A549 (cell line): ENCODE data around the gene GBGT1. TPM values are rescaled to one million over a fixed set of nuclear protein-coding genes. Genes with fewer than 3 reads are reported as not detected.

Experiments used
- ATAC-seq, 2 experiments: fragments of 200-7000 bp in 1 of 2; fragments of >200 bp in 1 of 2; cut with Nextera tagmentation in 1 of 2; cut with Tn5 transposase in 1 of 2; 3 replicates each; pipeline versions ENCODE4 v1.8.0 to v1.9.1; 2018 to 2020; ENCODE audit warnings: mild to moderate bottlenecking in 1 of 2, moderate library complexity in 1 of 2
- CTCF ChIA-PET: fragments of 300-600 bp; sonication (Branson Sonifier 250); formaldehyde crosslinking; extraction: SDS; loops from one replicate; lab custom pipeline; 2021; ENCODE audit warnings: antibody characterized with exemption, inconsistent platforms; lab: Yijun Ruan, JAX
- POLR2A ChIA-PET: fragments of 350-600 bp; formaldehyde crosslinking; extraction: SDS; loops from one replicate; lab custom pipeline; 2021; ENCODE audit warnings: antibody characterized with exemption, inconsistent platforms; lab: Yijun Ruan, JAX
- DNase-seq, 2 experiments: peaks; one replicate each; pipeline versions ENCODE4 v3.0.0 to v3.0.0-alpha.2; 2011 to 2016; ENCODE audit warnings: low read depth in 1 of 2, low spot score in 1 of 2
- FAIRE-seq: peaks from 2 replicates; lab custom pipeline; 2011; peaks lifted over from hg19 to GRCh38; lab: Jason Lieb, UNC
- H3K27ac ChIP-seq, 2 experiments: fragments of >200 bp; sonication (Bioruptor Twin); formaldehyde crosslinking; 3 replicates each; pipeline ENCODE4 v1.5.1; 2016 to 2017
- H3K4me1 ChIP-seq: fragments of >200 bp; sonication (Bioruptor Twin); formaldehyde crosslinking; 3 replicates; pipeline ENCODE4 v1.6.1; 2016
- H3K4me2 ChIP-seq: fragments of >200 bp; sonication (Bioruptor Twin); formaldehyde crosslinking; 3 replicates; pipeline ENCODE4 v1.6.1; 2016
- H3K4me3 ChIP-seq: fragments of >200 bp; sonication (Bioruptor Twin); formaldehyde crosslinking; 3 replicates; pipeline ENCODE4 v1.5.1; 2016
- H3K9me3 ChIP-seq: fragments of >200 bp; sonication (Bioruptor Twin); formaldehyde crosslinking; 3 replicates; pipeline ENCODE4 v1.6.1; 2016
- CBX2 ChIP-seq: fragments of 200-600 bp; sonication (generic); IDR thresholded peaks from 2 replicates; pipeline ENCODE4 v1.6.1; 2016; ENCODE audit warnings: low read depth, mild to moderate bottlenecking, borderline replicate concordance
- FOSL2 ChIP-seq, 2 experiments: fragments of 450-650 bp in 1 of 2; fragments of >200 bp in 1 of 2; sonication (Bioruptor Twin) in 1 of 2; formaldehyde crosslinking; IDR thresholded peaks; 2 replicates each; pipeline versions ENCODE4 v1.5.0 to v1.6.1; 2016 to 2020; ENCODE audit warnings: mild to moderate bottlenecking in 1 of 2, moderate library complexity in 1 of 2
- FOXS1 ChIP-seq: fragments of 250-450 bp; sonication (Bioruptor Pico); IDR thresholded peaks from 2 replicates; pipeline ENCODE4 v1.5.0; 2020; ENCODE audit warnings: mild to moderate bottlenecking, moderate library complexity
- HOXB13 ChIP-seq: fragments of 250-450 bp; sonication (Bioruptor Pico); IDR thresholded peaks from 2 replicates; pipeline ENCODE4 v1.5.0; 2020; ENCODE audit warnings: low read depth, mild to moderate bottlenecking, moderate library complexity
- JUN ChIP-seq, 2 experiments: fragments of >200 bp; sonication (Bioruptor Twin); formaldehyde crosslinking; IDR thresholded peaks; 2 replicates in 1 of 2; 3 replicates in 1 of 2; pipeline ENCODE4 v1.6.1; 2016 to 2017
- JUNB ChIP-seq: fragments of >200 bp; sonication (Bioruptor Twin); formaldehyde crosslinking; IDR thresholded peaks from 2 replicates; pipeline ENCODE4 v1.6.1; 2016
- MAZ ChIP-seq: fragments of 150-350 bp; IDR thresholded peaks from 2 replicates; pipeline ENCODE4 v1.6.1; 2014; ENCODE audit warnings: antibody characterized with exemption, low read depth, low read length, borderline replicate concordance
- MYC ChIP-seq: IDR thresholded peaks from 2 replicates; pipeline ENCODE4 v1.6.1; 2012; ENCODE audit warnings: mild to moderate bottlenecking, inconsistent platforms, low read length, improper control_type of control experiment, borderline replicate concordance
- NPAS2 ChIP-seq: fragments of 250-450 bp; sonication (Bioruptor Pico); IDR thresholded peaks from 2 replicates; pipeline ENCODE4 v1.8.0; 2022; ENCODE audit warnings: mild to moderate bottlenecking, moderate library complexity, borderline replicate concordance
- NR3C1 ChIP-seq: fragments of >200 bp; sonication (Bioruptor Twin); formaldehyde crosslinking; IDR thresholded peaks from 3 replicates; pipeline ENCODE4 v1.6.1; 2017
- RAD21 ChIP-seq, 2 experiments: fragments of >200 bp in 1 of 2; sonication (Bioruptor Twin) in 1 of 2; formaldehyde crosslinking in 1 of 2; IDR thresholded peaks in 1 of 2; conservative IDR thresholded peaks in 1 of 2; 2 replicates in 1 of 2; 3 replicates in 1 of 2; pipeline ENCODE4 v1.6.1; 2012 to 2018; ENCODE audit warnings: inconsistent platforms in 1 of 2
- TFCP2L1 ChIP-seq: fragments of 250-450 bp; sonication (Bioruptor Pico); IDR thresholded peaks from 2 replicates; pipeline ENCODE4 v1.5.0; 2021; ENCODE audit warnings: mild to moderate bottlenecking
- ZC3H11A ChIP-seq: fragments of 450-650 bp; IDR thresholded peaks from 2 replicates; pipeline ENCODE4 v1.6.1; 2014; ENCODE audit warnings: antibody characterized with exemption, mild to moderate bottlenecking
- ZNF302 ChIP-seq: fragments of 250-450 bp; sonication (Bioruptor Pico); IDR thresholded peaks from 2 replicates; pipeline ENCODE4 v1.9.0; 2021; ENCODE audit warnings: inconsistent platforms, mild to moderate bottlenecking, moderate library complexity
- ZSCAN20 ChIP-seq: fragments of 250-450 bp; sonication (Bioruptor Pico); IDR thresholded peaks from 2 replicates; pipeline ENCODE4 v1.8.0; 2022; ENCODE audit warnings: mild to moderate bottlenecking, moderate library complexity
- WGBS: methylation state at CpG from one replicate; pipeline ENCODE4 v1.1.6; 2017; ENCODE audit errors: missing lambda C conversion rate; 5-methylcytosine and 5-hydroxymethylcytosine counted together
- polyA plus RNA-seq, 4 experiments: library from polyadenylated mRNA; depleted of rRNA in 3 of 4; stranded (reverse); fragments of >200 nt; fragmentation: RNase III in 1 of 4; extraction: RNeasy Plus Mini Kit Qiagen cat#74134 plus additional on column Dnase treatment in 1 of 4; gene quantifications; 2 replicates in 3 of 4; 3 replicates in 1 of 4; pipeline ENCODE4 v1.2.3, GENCODE V29; 2011 to 2017
- TF ChIP-seq, protein P1 (sequence below): fragments of 450-650 bp; IDR thresholded peaks from 2 replicates; pipeline ENCODE4 v1.6.1; 2014; ENCODE audit warnings: antibody characterized with exemption
- TF ChIP-seq, protein P2 (sequence below): fragments of 150-350 bp; IDR thresholded peaks from 2 replicates; pipeline ENCODE4 v1.6.1; 2014; ENCODE audit warnings: low read depth, mild to moderate bottlenecking, low read length
- TF ChIP-seq, protein P3 (sequence below): fragments of >200 bp; sonication (Bioruptor Twin); formaldehyde crosslinking; IDR thresholded peaks from 3 replicates; pipeline ENCODE4 v1.5.1; 2016

Gene GBGT1
- polyA plus RNA-seq, 2 of the 4 experiments (the other 2 are of a cell fraction) = 1.7 to 2.4 TPM

DNA sequence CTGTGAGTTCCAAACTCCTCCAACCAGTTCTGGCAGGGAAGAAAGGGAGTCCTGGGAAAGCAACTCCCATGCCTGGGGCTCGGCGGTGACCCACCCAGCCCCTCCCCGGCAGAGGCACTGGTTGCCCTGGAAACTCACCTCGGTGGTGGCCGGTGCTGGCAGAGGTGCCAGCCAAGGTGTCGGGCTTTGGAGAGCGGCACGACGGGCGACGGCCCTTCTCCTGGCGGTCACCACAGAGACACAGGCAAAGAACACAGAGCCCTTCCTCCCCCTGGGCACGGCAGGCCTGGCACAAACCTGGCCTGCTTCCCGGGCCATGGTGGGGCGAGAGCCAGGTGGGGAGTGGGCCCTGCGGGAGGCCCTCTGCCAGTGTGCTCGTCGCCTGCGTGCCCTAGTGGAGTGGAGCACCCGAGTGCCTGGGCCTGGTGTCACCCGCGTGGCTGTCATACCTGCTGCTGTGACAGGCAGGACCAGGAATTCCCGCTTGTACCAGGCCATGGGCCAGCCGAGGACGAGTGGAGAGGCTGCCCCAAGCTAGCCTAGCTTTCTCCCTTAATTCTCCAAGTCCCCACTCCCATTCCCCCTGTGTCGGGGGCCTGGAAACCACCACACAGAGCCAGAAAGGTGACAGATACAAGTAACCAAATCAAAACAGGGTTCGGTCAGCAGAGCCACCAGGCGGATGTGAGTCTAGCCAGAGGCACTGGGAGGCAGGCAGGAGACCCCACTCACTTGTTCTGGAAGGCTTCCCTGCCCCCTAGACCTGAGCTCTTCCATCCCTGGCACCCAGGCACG lies 34.5 kb downstream of the GBGT1 start:
- no peak overlapping the region for H3K4me2 ChIP-seq
- DNase-seq (no peak), ATAC-seq (no peak), FAIRE-seq (no peak)
- WGBS = 85% methylated on average over 11 of the region's 29 CpGs
- H3K4me1 ChIP-seq = peaks cover 35% of the 10 kb centered on the region
- CTCF ChIA-PET = interaction anchor here (8.0 to 39.2 kb wide), 2 partner anchors 17 to 21 kb away, joined by 108 to 1284 read pairs; partner anchors contain the start of gene RALGDS
- no peak for TF ChIP-seq FOXS1 (CRISPR knock-in tag)
- TF ChIP-seq CBX2 = no peak
- H3K4me3 ChIP-seq = no peak overlapping the region
- no peaks in the 10 kb centered on the region for H3K9me3 ChIP-seq
- POLR2A ChIA-PET = no interaction called here
- no peak overlapping the region for H3K27ac ChIP-seq

DNA sequence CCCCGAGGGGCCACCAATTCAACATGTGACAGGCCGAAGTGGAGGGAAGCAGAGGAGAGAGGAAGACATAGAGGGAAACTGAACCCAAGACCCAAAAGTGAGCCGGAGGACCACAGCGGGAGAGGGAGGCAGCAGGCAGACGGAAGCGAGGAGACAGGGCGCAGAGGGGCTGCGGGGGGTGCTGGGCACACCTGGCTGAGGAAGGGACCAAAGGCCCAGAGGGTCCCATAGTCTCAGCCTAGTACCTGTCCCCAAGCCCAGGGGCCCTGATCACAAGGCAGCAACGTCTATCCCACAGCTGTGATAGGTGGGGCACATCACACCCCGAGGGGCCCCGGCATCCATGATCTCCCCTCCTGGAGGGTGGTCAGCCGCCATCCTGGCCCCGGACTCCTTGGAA lies 35.6 kb downstream of the GBGT1 start:
- CTCF ChIA-PET = interaction anchor here (1.6 to 39.2 kb wide), 3 partner anchors 18 to 106 kb away, joined by 3 to 1284 read pairs (median 108); partner anchors contain the start of gene RALGDS
- TF ChIP-seq FOSL2 (IDR thresholded peaks at IDR 0.05) = no peak
- TF ChIP-seq FOSL2 (CRISPR knock-in tag; IDR thresholded peaks at IDR 0.05) = no peak
- no peak for TF ChIP-seq TFCP2L1
- no peak for TF ChIP-seq JUNB
- TF ChIP-seq NR3C1 = no peak
- TF ChIP-seq, protein P1, sequence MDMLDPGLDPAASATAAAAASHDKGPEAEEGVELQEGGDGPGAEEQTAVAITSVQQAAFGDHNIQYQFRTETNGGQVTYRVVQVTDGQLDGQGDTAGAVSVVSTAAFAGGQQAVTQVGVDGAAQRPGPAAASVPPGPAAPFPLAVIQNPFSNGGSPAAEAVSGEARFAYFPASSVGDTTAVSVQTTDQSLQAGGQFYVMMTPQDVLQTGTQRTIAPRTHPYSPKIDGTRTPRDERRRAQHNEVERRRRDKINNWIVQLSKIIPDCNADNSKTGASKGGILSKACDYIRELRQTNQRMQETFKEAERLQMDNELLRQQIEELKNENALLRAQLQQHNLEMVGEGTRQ = no peak
- no peak for TF ChIP-seq MAZ
- no peak for TF ChIP-seq ZSCAN20 (CRISPR knock-in tag)
- no peak for TF ChIP-seq NPAS2 (CRISPR knock-in tag)
- no peak for TF ChIP-seq JUN (IDR thresholded peaks at IDR 0.05)
- TF ChIP-seq HOXB13 (CRISPR knock-in tag) = no peak
- no peak for TF ChIP-seq MYC
- TF ChIP-seq RAD21 (conservative IDR thresholded peaks at IDR 0.05 in 1 of 2, IDR thresholded peaks at IDR 0.05 in 1 of 2) = no peak
- TF ChIP-seq, protein P2, sequence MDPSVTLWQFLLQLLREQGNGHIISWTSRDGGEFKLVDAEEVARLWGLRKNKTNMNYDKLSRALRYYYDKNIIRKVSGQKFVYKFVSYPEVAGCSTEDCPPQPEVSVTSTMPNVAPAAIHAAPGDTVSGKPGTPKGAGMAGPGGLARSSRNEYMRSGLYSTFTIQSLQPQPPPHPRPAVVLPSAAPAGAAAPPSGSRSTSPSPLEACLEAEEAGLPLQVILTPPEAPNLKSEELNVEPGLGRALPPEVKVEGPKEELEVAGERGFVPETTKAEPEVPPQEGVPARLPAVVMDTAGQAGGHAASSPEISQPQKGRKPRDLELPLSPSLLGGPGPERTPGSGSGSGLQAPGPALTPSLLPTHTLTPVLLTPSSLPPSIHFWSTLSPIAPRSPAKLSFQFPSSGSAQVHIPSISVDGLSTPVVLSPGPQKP = no peak
- TF ChIP-seq, protein P3, sequence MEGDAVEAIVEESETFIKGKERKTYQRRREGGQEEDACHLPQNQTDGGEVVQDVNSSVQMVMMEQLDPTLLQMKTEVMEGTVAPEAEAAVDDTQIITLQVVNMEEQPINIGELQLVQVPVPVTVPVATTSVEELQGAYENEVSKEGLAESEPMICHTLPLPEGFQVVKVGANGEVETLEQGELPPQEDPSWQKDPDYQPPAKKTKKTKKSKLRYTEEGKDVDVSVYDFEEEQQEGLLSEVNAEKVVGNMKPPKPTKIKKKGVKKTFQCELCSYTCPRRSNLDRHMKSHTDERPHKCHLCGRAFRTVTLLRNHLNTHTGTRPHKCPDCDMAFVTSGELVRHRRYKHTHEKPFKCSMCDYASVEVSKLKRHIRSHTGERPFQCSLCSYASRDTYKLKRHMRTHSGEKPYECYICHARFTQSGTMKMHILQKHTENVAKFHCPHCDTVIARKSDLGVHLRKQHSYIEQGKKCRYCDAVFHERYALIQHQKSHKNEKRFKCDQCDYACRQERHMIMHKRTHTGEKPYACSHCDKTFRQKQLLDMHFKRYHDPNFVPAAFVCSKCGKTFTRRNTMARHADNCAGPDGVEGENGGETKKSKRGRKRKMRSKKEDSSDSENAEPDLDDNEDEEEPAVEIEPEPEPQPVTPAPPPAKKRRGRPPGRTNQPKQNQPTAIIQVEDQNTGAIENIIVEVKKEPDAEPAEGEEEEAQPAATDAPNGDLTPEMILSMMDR = no peak
- TF ChIP-seq ZNF302 (CRISPR knock-in tag) = no peak
- TF ChIP-seq ZC3H11A = no peak
- Histone ChIP-seq H3K4me3 (no peak overlapping the region), H3K4me2 (no peak overlapping the region), H3K27ac (no peak overlapping the region), H3K9me3 (no peaks in the 10 kb centered on the region), H3K4me1 (peaks cover 29% of the 10 kb centered on the region)
- FAIRE-seq (no peak), DNase-seq (no peak), ATAC-seq (no peak)
- 85% methylated on average over 13 of the region's 13 CpGs for WGBS
- POLR2A ChIA-PET = no interaction called here
